Keratinocyte (primary cell): ENCODE measurements around the gene ANGPTL2.

Experiments used
- EZH2 ChIP-seq: IDR thresholded peaks from one replicate; pipeline ENCODE4 v1.6.1; 2012; ENCODE audit warnings: inconsistent platforms, mild to moderate bottlenecking, low read length, moderate library complexity
- TF ChIP-seq, protein P1 (sequence below), 3 experiments: IDR thresholded peaks in 1 of 3; conservative IDR thresholded peaks in 1 of 3; optimal IDR thresholded peaks in 1 of 3; 2 replicates in 2 of 3; 3 replicates in 1 of 3; pipeline versions ENCODE3 to v1.5.1; 2011; ENCODE audit warnings: low read length in 3 of 3, mild to moderate bottlenecking in 3 of 3, moderate library complexity in 2 of 3, control low read depth in 1 of 3, inconsistent platforms in 1 of 3; ENCODE audit not compliant: insufficient read depth in 2 of 3; ENCODE audit errors: extremely low read depth in 1 of 3

GRCh38 chr9:127116088-127116726 is 6.2 kb downstream of the ANGPTL2 start:
- TF ChIP-seq, protein P1, sequence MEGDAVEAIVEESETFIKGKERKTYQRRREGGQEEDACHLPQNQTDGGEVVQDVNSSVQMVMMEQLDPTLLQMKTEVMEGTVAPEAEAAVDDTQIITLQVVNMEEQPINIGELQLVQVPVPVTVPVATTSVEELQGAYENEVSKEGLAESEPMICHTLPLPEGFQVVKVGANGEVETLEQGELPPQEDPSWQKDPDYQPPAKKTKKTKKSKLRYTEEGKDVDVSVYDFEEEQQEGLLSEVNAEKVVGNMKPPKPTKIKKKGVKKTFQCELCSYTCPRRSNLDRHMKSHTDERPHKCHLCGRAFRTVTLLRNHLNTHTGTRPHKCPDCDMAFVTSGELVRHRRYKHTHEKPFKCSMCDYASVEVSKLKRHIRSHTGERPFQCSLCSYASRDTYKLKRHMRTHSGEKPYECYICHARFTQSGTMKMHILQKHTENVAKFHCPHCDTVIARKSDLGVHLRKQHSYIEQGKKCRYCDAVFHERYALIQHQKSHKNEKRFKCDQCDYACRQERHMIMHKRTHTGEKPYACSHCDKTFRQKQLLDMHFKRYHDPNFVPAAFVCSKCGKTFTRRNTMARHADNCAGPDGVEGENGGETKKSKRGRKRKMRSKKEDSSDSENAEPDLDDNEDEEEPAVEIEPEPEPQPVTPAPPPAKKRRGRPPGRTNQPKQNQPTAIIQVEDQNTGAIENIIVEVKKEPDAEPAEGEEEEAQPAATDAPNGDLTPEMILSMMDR (optimal IDR thresholded peaks at IDR 0.05 in 1 of 3, IDR thresholded peaks at IDR 0.05 in 1 of 3, conservative IDR thresholded peaks at IDR 0.05 in 1 of 3; ENCODE audit: extremely low read depth in 1 of 3, insufficient read depth in 2 of 3, low read length in 3 of 3): no peak
- TF ChIP-seq EZH2: no peak
